WTC11 (cell line): ENCODE data around the gene CD247. TPM values are rescaled to one million over a fixed set of nuclear protein-coding genes. Genes with fewer than 3 reads are reported as not detected.

Experiments
- AR ChIP-seq: fragments of 250-450 bp; sonication (Bioruptor Pico); IDR thresholded peaks from 2 replicates; pipeline ENCODE4 v1.9.0; 2021; ENCODE audit warnings: mild to moderate bottlenecking
- ATF2 ChIP-seq: sonication (generic); formaldehyde crosslinking; IDR thresholded peaks from 2 replicates; pipeline ENCODE4 v1.8.1; 2022; ENCODE audit warnings: low read depth, missing genetic modification reagents, borderline replicate concordance
- ATF3 ChIP-seq: sonication (generic); formaldehyde crosslinking; conservative IDR thresholded peaks from 2 replicates; pipeline ENCODE4 v1.8.1; 2022; ENCODE audit warnings: mild to moderate bottlenecking, missing genetic modification reagents
- CREB1 ChIP-seq: sonication (generic); formaldehyde crosslinking; IDR thresholded peaks from 2 replicates; pipeline ENCODE4 v1.8.0; 2023; ENCODE audit warnings: mild to moderate bottlenecking, missing genetic modification reagents
- E2F5 ChIP-seq: sonication (generic); formaldehyde crosslinking; IDR thresholded peaks from 2 replicates; pipeline ENCODE4 v1.8.1; 2022; ENCODE audit warnings: mild to moderate bottlenecking, moderate library complexity, missing genetic modification reagents
- EMX1 ChIP-seq: fragments of 250-450 bp; sonication (Bioruptor Pico); IDR thresholded peaks from 2 replicates; pipeline ENCODE4 v1.8.0; 2021; ENCODE audit warnings: mild to moderate bottlenecking
- ESRRA ChIP-seq: sonication (generic); formaldehyde crosslinking; IDR thresholded peaks from 2 replicates; pipeline ENCODE4 v1.8.1; 2022; ENCODE audit warnings: mild to moderate bottlenecking, missing genetic modification reagents, borderline replicate concordance
- FOXP1 ChIP-seq: sonication (generic); formaldehyde crosslinking; IDR thresholded peaks from 2 replicates; pipeline ENCODE4 v1.8.0; 2022; ENCODE audit warnings: missing genetic modification reagents, mild to moderate bottlenecking, moderate library complexity, borderline replicate concordance
- IRF1 ChIP-seq: sonication (generic); formaldehyde crosslinking; IDR thresholded peaks from 2 replicates; pipeline ENCODE4 v1.8.0; 2023; ENCODE audit warnings: missing genetic modification reagents
- SOX15 ChIP-seq: fragments of 250-450 bp; sonication (Bioruptor Pico); IDR thresholded peaks from 2 replicates; pipeline ENCODE4 v1.9.0; 2021; ENCODE audit warnings: mild to moderate bottlenecking
- STAT6 ChIP-seq: sonication (generic); formaldehyde crosslinking; conservative IDR thresholded peaks from 2 replicates; pipeline ENCODE4 v1.8.1; 2023; ENCODE audit warnings: mild to moderate bottlenecking, low read depth, missing genetic modification reagents, moderate library complexity
- TEAD1 ChIP-seq: sonication (generic); formaldehyde crosslinking; IDR thresholded peaks from 2 replicates; pipeline ENCODE4 v1.8.0; 2022; ENCODE audit warnings: mild to moderate bottlenecking, missing genetic modification reagents
- TEAD4 ChIP-seq: sonication (generic); formaldehyde crosslinking; IDR thresholded peaks from 2 replicates; pipeline ENCODE4 v1.8.0; 2022; ENCODE audit warnings: mild to moderate bottlenecking, missing genetic modification reagents
- ZMAT4 ChIP-seq: fragments of 250-450 bp; sonication (Bioruptor Pico); IDR thresholded peaks from 2 replicates; pipeline ENCODE4 v1.9.0; 2021; ENCODE audit warnings: mild to moderate bottlenecking
- ZNF512 ChIP-seq: sonication (generic); formaldehyde crosslinking; IDR thresholded peaks from 2 replicates; pipeline ENCODE4 v1.8.1; 2022; ENCODE audit warnings: missing genetic modification reagents, borderline replicate concordance
- total RNA-seq: library from RNA; stranded (reverse); gene quantifications from 3 replicates; pipeline ENCODE4 v1.2.3, GENCODE V29; 2021

CD247 gene
- total RNA-seq, 1 experiment from 2014 or later: 1.8 TPM

GRCh38 chr1:167430134-167430848 is 88.0 kb downstream of the CD247 start (continued):
- TF ChIP-seq AR: no peak
- no peak for TF ChIP-seq E2F5
- TF ChIP-seq TEAD4 (CRISPR knock-in tag): 0 out of 2 replicates have a peak, but pooled peaks have one; percentile 22
- no peak for TF ChIP-seq SOX15 (CRISPR knock-in tag)
- no peak for TF ChIP-seq ATF2
- 0 out of 2 replicates have a peak, but pooled peaks have one; percentile 40 for TF ChIP-seq EMX1
- no peak for TF ChIP-seq IRF1
- no peak for TF ChIP-seq CREB1
- peak; percentile 77; the same call in 1 of the 2 replicates for TF ChIP-seq TEAD1 (CRISPR knock-in tag)
- TF ChIP-seq ESRRA (CRISPR knock-in tag): no peak
- no peak for TF ChIP-seq ZNF512 (CRISPR knock-in tag)
- no peak for TF ChIP-seq FOXP1 (CRISPR knock-in tag)
- no peak for TF ChIP-seq ATF3 (CRISPR knock-in tag)
- TF ChIP-seq STAT6 (CRISPR knock-in tag): no peak
- no peak for TF ChIP-seq ZMAT4 (CRISPR knock-in tag)
